ENCODE measurements around the gene CBX8. TPM values are rescaled to one million over a fixed set of nuclear protein-coding genes. Genes with fewer than 3 reads are reported as not detected.

CBX8 gene
- total RNA-seq, 4 donors from 2014 or later = 1.7 to 3.5 (median 2.7) TPM

DNA sequence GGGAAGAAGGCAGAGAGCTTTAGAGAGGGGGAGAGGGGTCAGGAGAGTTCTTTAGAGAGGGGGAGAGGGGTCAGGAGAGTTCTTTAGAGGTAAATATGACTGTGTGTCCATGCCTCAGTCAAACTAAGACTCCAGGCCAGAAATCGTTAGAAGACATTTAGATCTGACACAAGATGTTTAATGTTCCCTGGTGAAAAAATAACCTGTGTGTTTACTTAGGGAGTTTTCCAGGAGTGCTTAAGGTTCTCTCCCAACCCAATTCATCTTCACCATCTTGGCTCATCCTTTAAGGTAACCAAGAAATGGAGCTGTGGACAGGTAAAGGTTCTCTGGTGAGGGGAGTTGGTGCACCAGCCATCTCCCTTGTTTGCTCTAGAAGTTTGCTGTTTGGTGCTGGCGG, 32.6 kb upstream of the CBX8 start:
- Histone ChIP-seq H3K36me3 (peaks cover 10 to 11% of the 10 kb centered on the region in 2 donors), H3K9me3 (no peaks in the 10 kb centered on the region), H3K4me3 (replicated peaks in 1 of 3) (no peak overlapping the region), H3K4me1 (peaks cover 42 to 55% of the 10 kb centered on the region in 2 donors), H3K27ac (peak overlapping the region; percentile 36 to 77 (median 56)), H3K27me3 (no peaks in the 10 kb centered on the region)
- intact Hi-C loops (cut with DNase I) = no loop called here
- 60 to 64% methylated on average over 2 of the region's 2 CpGs for WGBS, 2 donors
- TF ChIP-seq, protein P1, sequence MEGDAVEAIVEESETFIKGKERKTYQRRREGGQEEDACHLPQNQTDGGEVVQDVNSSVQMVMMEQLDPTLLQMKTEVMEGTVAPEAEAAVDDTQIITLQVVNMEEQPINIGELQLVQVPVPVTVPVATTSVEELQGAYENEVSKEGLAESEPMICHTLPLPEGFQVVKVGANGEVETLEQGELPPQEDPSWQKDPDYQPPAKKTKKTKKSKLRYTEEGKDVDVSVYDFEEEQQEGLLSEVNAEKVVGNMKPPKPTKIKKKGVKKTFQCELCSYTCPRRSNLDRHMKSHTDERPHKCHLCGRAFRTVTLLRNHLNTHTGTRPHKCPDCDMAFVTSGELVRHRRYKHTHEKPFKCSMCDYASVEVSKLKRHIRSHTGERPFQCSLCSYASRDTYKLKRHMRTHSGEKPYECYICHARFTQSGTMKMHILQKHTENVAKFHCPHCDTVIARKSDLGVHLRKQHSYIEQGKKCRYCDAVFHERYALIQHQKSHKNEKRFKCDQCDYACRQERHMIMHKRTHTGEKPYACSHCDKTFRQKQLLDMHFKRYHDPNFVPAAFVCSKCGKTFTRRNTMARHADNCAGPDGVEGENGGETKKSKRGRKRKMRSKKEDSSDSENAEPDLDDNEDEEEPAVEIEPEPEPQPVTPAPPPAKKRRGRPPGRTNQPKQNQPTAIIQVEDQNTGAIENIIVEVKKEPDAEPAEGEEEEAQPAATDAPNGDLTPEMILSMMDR (IDR thresholded peaks at IDR 0.05) = no peak
- no peak for TF ChIP-seq POLR2A (IDR thresholded peaks at IDR 0.05)
- DNase-seq = no peak

- Histone ChIP-seq H3K36me3 (peaks cover 6 to 7% of the 10 kb centered on the region in 2 donors), H3K4me3 (replicated peaks in 1 of 3) (no peak overlapping the region), H3K27ac (peak overlapping the region; percentile 36 to 77 (median 56)), H3K4me1 (peaks cover 42 to 55% of the 10 kb centered on the region in 2 donors), H3K27me3 (no peaks in the 10 kb centered on the region), H3K9me3 (no peaks in the 10 kb centered on the region)
- peak; percentile 16 to 54 for DNase-seq
- intact Hi-C loops (cut with DNase I) = no loop called here
- 23 to 35% methylated on average over 2 of the region's 2 CpGs for WGBS, 2 donors
- peak in 1 of 2 donors; percentile 39 for TF ChIP-seq POLR2A (IDR thresholded peaks at IDR 0.05)
- TF ChIP-seq, protein P1 (IDR thresholded peaks at IDR 0.05) = no peak
These were observed 32.1 kb upstream of the CBX8 start for GRCh38 chr17:79829004-79829403.

DNA sequence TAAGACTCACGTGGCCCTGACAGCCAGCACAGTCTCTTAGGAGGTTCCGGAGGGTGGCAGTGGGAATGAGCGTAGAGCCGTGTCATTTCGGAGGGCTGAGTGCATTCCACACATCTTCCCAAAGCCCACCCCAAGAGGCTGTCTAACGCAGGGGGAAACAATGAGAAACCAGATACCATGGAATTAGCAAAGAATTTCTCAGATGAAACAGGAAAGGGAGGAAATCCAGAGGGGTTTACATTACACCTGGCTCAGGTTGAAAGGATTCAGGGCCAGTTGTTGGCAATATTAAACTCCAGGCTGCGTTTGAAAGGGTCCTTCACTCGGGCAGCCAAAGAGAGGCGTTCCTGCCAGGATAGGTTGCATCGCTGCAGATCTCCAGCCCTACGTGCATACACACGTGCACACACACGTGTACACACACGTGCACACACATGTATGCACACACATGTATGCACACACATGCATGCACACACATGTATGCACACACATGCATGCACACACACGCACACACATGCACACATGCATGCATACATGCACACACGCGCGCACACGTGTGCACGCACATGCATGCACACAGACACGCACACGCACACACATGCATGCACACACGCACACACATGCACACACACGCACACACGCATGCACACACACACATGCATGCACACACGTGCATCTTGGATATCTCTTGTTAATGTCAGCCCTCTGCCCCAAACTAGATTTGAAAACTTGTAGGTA, 30.1 kb upstream of the CBX8 start:
- Histone ChIP-seq H3K4me3 (replicated peaks in 1 of 3) (no peak overlapping the region), H3K27ac (no peak overlapping the region), H3K36me3 (no peaks in the 10 kb centered on the region), H3K27me3 (no peaks in the 10 kb centered on the region), H3K9me3 (no peaks in the 10 kb centered on the region), H3K4me1 (peaks cover 30 to 39% of the 10 kb centered on the region in 2 donors)
- no peak for DNase-seq
- TF ChIP-seq, protein P1 (IDR thresholded peaks at IDR 0.05) = no peak
- no peak for TF ChIP-seq POLR2A (IDR thresholded peaks at IDR 0.05)
- intact Hi-C loops (cut with DNase I) = no loop called here
- 55 to 59% methylated on average over 26 of the region's 26 CpGs for WGBS, 2 donors

DNA sequence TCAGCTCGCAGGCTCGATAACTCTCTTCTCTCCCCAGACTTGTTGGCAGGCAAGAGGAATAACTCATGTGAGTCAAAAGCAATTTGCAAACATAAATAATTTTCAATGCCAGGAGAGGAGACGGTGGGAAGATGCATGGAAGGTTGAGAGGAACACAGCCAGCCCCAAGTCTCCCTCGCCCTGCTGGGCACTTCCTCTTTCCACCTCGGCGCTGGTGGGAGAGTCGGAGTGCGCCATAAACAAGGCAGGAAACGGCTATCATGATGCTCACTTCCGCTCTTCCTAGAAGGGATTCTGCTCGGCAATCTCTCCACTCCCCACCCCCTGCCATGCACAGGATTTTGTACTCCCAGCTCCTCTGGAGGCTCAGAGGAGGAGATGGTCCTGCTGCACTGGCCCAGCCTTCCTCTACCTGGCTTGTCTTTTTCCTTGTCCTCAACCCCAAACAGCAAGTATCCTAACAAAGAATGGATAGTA, 29.4 kb upstream of the CBX8 start:
- Histone ChIP-seq H3K4me1 (peaks cover 22 to 32% of the 10 kb centered on the region in 2 donors), H3K27ac (no peak overlapping the region), H3K4me3 (replicated peaks in 1 of 3) (no peak overlapping the region), H3K27me3 (no peaks in the 10 kb centered on the region), H3K9me3 (no peaks in the 10 kb centered on the region), H3K36me3 (no peaks in the 10 kb centered on the region)
- no peak for TF ChIP-seq POLR2A (IDR thresholded peaks at IDR 0.05)
- TF ChIP-seq, protein P1 (IDR thresholded peaks at IDR 0.05) = no peak
- WGBS, 2 donors = 59 to 69% methylated on average over 11 of the region's 11 CpGs
- intact Hi-C loops (cut with DNase I) = no loop called here
- DNase-seq = no peak

GRCh38 chr17:79825580-79825921, 28.7 kb upstream of the CBX8 start:
- no peaks in the 10 kb centered on the region for H3K36me3 ChIP-seq
- intact Hi-C loops (cut with DNase I) = no loop called here
- no peak for TF ChIP-seq POLR2A (IDR thresholded peaks at IDR 0.05)
- TF ChIP-seq, protein P1 (IDR thresholded peaks at IDR 0.05) = no peak
- no peak overlapping the region for H3K27ac ChIP-seq
- 94 to 100% methylated on average over 4 to 5 of the region's 5 CpGs for WGBS, 2 donors
- H3K27me3 ChIP-seq = no peaks in the 10 kb centered on the region
- H3K4me3 ChIP-seq (replicated peaks in 1 of 3) = no peak overlapping the region
- DNase-seq = no peak
- peaks cover 15 to 25% of the 10 kb centered on the region in 2 donors for H3K4me1 ChIP-seq
- H3K9me3 ChIP-seq = no peaks in the 10 kb centered on the region

All from thyroid gland (tissue), 4 donors.